NCI-H2196 treated with DMSO at 0.1 percent for 48 hours (cell line): ENCODE results near the gene MSLN.
A peak's percentile ranks its signal among the peaks of the same experiment; 100 is the strongest.

ENCODE experiments used
- DNase-seq: peaks from one replicate; lab custom pipeline; 2025; ENCODE audit not compliant: unreplicated experiment; lab: John Stamatoyannopoulos, UW

Gene MSLN

DNA sequence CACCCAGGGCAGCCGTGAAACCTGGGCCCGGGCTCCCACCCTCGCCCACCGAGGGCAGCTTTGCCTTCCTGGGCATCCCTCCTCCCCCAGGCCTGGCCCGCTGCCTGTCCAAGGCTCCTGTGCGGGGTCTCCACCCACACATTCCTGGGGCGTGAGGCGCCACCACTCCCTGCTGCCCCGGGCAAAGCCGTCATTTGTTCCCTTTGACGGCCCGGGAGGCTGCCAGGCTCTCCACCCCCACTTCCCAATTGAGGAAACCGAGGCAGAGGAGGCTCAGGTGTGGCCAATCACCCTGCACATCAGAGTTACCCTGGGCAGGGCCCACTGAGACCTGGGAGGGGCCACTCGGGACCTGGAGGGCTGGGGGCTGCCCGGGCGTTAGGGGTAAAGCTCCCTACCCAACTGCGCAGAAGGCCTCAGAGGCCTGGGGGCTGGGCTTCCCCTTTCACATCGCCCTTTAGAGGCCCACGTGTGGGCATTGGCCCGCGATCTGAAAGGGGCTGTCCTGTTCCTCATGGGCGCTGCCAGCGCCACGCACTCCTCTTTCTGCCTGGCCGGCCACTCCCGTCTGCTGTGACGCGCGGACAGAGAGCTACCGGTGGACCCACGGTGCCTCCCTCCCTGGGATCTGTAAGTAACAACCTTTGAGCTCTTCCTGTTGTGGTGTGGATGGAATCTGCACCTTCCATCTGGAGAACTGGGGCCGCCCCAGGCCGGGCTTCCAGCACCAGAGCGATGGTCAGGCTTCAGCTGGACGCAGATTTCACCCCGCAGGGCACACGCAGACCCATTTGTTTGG is at the start of gene MSLN:
Gene MSLN, plus strand, starts transcription at position 190 of the 799 bp plus-strand sequence. CDS start 1,947 bp downstream, outside the sequence.
- DNase-seq, result no peak

DNA sequence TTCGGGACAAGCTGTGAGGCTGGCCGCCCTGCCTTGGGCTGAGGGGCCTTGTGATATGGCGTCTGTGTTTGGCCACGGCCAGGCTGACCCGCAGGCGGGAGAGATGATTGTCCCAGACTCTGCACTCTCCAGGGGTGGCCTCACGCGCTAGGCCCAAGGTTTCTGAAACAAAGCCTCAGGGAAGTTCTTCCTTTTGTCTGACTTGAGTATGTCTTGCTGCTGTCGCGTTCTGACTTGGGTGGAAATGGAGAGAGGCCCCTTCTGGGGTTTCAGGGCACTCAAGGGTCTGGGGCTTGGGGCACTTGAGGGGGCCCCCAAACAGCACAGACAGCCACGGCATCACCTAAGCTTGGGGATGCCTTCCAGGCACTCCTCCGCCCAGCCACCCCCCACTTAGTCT is 49.5 kb upstream of the MSLN start:
- no peak for DNase-seq

DNA sequence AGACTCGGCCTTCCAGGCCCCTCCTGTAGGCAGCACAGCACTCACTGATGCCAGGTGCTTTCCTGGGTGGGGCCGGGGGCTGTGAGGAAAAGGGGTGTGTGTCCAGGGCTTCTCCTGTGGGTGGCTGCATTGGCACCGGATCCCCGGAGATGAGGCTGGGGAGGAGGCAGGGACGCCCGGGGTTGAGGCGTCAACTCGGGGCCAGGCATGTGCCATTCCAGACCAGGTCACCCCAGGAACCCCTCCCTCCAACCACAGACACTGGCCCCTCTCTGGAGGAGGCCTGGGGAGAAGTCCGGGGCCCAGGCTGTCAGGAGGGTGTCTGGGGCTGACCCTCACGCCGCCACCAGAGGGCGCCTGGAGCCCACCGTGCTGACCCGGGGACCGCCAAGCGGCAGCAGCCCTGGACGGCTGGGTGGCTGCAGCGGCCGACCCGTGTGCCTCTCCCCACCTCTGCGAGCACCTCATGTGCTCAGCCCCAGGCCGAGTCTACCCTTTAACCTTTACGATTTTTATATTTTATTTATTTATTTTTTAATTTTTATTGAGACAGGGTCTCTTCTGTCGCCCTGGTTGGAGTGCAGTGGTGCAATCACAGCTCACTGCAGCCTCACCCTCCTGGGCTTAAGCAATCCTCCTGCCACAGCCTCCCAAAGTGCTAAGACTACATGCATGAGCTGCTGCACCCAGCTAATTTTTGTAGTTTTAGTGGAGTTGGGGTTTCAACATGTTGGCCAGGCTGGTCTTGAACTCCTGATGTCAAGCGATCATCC is 48.8 kb upstream of the MSLN start:
- DNase-seq, result peak; percentile 41

GRCh38 chr16:712740-713250 is 47.7 kb upstream of the MSLN start:
- peak; percentile 25 for DNase-seq

DNA sequence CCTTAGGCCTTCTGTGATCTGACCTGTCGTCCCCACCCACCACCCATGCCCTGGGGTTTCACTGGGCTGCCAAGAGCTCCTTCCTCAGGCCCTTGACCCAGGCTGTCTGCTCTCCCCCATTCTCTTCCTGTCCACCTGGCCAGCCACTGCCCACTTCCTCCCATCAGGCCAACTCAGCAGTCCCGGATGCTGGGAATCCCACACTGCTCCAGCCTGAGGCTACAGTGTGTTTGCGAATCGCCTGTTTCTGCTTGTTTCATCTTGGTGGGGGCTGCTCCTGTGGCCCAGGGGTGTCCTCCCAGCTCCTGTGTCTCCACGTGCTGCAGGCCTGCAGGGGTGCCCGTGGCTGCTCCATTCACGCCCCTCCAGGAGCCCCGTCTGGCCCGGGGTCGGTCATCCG is 46.5 kb upstream of the MSLN start:
- no peak for DNase-seq

DNA sequence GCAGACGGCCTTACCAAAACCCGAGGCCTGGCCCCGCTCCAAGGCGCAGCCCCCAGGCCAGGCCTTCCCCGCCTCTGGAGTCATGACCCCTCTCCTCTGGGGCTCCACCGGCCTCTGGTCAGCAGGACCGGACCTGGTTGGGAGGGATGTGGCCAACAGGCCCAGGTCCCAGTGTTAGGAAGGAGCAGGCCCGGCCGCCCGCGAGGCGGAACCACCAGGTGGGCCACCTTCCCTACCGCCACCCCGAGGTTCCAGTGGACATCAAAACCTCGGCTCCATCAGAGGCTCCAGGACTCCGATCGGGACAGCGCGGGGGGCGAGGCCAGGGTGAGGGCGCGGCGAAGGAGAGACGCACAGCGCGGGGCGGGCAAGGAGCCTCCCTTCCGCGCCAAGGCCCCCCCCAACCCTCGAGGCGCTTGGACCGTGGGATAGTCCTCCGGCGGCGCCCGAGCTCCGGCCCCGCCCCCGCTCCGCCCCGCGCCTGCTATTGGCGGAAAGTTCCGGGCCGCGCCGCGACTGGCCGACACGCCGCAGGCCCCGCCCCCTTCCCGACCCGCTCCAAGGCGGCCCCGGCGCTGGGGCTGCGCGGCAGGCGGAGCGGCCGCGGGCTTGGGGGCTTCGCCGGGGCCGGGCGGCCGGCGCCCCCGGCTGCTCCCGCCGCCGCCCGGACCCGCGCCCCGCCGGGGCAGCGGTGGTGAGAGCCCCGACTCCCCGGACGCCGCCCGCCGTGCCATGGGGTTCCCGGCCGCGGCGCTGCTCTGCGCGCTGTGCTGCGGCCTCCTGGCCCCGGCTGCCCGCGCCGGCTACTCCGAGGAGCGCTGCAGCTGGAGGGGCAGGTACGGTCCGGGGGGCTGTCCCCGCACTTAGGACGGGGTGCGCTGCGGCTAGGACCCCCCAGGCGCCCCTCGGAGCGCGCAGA is 45.7 kb upstream of the MSLN start, which contains the start of gene METRN:
Gene METRN, plus strand, starts transcription at position 561 of the 919 bp plus-strand sequence. Its CDS starts 172 bp downstream, at position 733.
- peak; percentile 81 for DNase-seq

GRCh38 chr16:715477-716199 is 44.9 kb upstream of the MSLN start:
- no peak for DNase-seq

DNA sequence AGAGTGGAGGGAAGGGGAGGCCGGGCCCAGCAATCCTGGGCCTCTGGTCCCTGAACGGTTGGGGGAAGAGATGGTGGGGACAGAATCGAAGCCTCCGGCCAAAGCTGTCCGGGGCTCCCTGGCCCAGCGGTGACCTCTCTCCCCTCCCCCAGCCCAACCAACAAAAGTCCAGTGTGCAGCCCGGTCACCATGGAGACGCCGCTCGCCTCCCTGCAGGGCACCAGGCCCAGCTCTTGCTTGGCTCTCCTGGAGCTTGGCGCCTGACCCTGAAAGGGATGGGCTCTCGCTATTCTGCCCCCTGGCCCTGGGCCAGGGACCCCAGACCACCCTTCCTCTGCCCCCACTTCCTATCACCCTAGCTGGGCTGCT is 44.4 kb upstream of the MSLN start:
- peak; percentile 62 for DNase-seq

- no peak for DNase-seq
These were observed 43.7 kb upstream of the MSLN start for GRCh38 chr16:716768-717325.

DNA sequence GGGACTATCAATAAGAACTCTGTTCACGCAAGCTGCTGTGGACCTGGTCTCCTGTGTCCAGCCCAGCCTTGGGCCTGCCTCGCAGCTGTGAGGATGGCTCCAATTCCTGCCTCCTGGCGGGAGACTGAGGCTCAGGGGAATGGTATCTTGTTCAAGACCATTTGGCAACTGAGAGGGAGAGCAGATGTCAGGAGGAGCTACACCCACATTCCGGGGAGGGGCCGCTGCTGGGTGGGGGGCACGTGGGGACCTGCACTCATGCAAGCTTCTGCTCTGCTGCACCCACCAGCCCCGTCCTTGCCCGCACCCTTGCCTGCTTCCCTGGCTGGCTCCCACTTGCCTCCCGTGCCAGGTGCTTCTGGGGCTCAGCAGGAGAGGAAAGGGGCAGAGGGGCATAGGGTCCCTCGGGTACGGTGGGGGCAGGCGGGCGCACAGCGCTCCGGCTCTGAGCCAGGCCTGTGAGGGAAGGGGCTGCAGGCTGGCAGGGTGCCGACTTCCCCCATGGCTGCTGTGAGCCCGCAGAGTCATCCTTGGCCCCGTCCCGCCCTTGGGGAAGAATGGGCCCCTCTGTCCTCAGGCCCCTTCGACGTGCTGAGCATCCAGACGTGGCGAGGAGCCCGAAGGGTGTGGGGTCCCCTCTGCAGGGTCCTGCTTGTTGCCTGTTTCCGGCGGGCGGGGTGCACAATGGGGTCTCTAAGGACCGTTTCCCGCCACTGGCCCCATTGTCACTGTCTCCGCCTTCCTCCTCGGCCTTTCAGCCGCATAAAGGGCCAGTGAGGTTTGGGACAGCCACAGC is 42.9 kb upstream of the MSLN start:
- no peak for DNase-seq

- DNase-seq, result no peak
These were observed 42.1 kb upstream of the MSLN start for GRCh38 chr16:718389-718788.

GRCh38 chr16:718922-719321 is 41.6 kb upstream of the MSLN start:
- no peak for DNase-seq

DNA sequence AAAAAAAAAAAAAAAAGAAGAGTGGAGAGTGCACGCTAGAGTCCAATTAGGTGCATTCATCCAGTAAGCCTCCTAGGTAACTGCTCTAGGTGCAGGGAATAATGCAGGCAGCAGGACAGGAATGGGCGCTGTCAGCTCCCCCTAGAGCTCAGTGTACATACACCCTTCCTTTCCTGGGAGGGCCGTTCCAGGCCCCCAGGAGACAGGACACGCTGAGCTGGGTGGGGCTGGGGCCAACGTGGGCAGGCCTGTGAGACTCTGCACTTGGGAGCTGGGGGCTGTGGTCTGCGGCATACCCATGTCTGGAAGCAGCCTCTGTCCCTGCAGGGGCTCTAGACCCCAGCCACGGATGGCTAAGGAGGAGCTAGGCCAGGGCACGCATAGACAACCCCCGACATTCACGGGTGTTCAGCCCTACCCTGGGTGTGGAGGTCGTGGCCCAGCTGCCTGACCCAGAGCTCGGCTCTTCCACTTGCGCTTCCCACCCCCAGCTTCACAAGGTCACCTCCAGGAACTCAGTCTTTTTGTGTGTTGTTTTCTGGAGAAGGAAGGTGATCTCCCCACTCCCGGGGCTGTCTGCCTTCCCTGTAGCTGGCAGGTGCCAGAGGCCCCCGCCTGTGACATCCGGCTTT is 40.6 kb upstream of the MSLN start:
- peak; percentile 35 for DNase-seq

DNA sequence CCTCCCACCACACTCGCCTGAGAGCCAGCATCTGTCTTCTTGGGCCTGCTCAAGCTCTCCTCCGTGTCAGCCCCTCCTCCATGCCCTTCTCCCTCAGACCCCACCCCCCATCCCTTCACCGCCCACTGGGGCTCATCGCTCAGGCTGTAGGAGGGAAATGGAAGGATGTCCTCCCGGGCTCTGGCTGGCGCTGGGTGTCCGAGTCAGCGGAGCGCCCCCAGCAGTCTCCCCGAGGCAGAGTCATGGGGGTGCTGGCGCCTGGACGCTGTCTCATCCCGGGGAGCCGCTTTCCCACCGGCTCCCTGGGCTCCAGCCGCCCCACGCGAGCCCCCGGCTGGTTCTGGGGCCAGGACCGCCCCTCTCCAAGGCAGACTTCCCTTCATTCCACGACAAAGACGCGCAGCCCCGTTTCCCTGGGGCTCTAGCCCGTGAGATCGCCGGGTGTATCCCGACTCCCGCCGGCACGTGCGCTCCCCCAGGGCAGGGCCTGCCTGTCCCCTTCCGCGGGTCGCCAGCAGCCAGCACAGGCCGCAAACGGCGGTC is 40.0 kb upstream of the MSLN start:
- peak; percentile 76 for DNase-seq

GRCh38 chr16:720990-721764 is 39.4 kb upstream of the MSLN start, which contains the start of gene ANTKMT:
Gene ANTKMT (plus strand): TSS chr16:721146. CDS start chr16:721275, 129 bp downstream.
- DNase-seq, result peak; percentile 93

DNA sequence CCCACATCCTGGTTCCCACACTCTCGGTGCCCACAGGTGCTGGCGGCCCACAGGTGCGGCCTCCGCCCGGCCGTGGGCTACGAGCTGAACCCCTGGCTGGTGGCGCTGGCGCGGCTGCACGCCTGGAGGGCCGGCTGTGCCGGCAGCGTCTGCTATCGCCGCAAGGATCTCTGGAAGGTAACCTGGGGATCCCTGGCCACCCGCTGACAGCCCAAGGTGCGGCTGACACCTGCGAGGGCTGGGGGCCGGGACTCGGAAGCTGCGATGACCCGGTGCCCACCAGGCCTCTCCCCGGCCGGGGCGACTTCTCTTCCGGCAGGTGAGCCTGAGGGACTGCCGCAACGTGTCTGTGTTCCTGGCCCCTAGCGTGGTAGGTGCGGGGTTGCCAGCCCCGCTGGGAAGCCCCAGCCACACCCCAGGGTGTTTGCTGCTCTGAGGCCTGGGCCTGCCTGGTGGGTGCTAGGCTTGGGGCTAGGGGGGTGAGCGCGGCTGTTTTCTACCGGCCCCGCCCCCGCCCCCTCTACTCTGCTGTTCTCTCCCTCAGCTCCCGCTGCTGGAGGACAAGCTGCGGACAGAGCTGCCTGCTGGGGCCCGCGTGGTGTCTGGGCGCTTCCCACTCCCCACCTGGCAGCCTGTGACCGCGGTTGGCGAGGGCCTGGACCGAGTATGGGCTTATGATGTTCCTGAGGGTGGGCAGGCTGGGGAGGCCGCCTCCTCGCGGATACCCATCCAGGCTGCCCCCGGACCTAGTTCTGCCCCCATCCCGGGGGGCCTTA is 38.6 kb upstream of the MSLN start:
- DNase-seq, result no peak
